Measurements from ENCODE around the gene SLC46A1. TPM values are rescaled to one million over a fixed set of nuclear protein-coding genes. Genes with fewer than 3 reads are reported as not detected.

The SLC46A1 gene
- total RNA-seq, 1 donor from 2014 or later = 3.1 TPM

GRCh38 chr17:28404461-28404811 is 1.6 kb downstream of the SLC46A1 start:
- intact Hi-C loops (cut with micrococcal nuclease) = no loop called here

GRCh38 chr17:28404007-28404406 is 2.0 kb downstream of the SLC46A1 start:
- intact Hi-C loops (cut with micrococcal nuclease) = no loop called here

GRCh38 chr17:28402844-28403243 is 3.2 kb downstream of the SLC46A1 start:
- intact Hi-C loops (cut with micrococcal nuclease) = no loop called here

- intact Hi-C loops (cut with micrococcal nuclease) = no loop called here
These were observed 3.8 kb downstream of the SLC46A1 start for GRCh38 chr17:28402224-28402630.

GRCh38 chr17:28399808-28400207 is 6.2 kb downstream of the SLC46A1 start:
- intact Hi-C loops (cut with micrococcal nuclease) = no loop called here

GRCh38 chr17:28398280-28398981 is 7.6 kb downstream of the SLC46A1 start:
- intact Hi-C loops (cut with micrococcal nuclease) = no loop called here

- intact Hi-C loops (cut with micrococcal nuclease) = no loop called here
These were observed 8.2 kb downstream of the SLC46A1 start for GRCh38 chr17:28397687-28398279.

GRCh38 chr17:28397275-28397674 is 8.7 kb downstream of the SLC46A1 start:
- intact Hi-C loops (cut with micrococcal nuclease) = no loop called here

- intact Hi-C loops (cut with micrococcal nuclease) = no loop called here
These were observed 9.3 kb downstream of the SLC46A1 start for GRCh38 chr17:28396635-28397239.

GRCh38 chr17:28395968-28396367 is 10.0 kb downstream of the SLC46A1 start:
- intact Hi-C loops (cut with micrococcal nuclease) = no loop called here

- intact Hi-C loops (cut with micrococcal nuclease) = no loop called here
These were observed 10.6 kb downstream of the SLC46A1 start for GRCh38 chr17:28395426-28395825.

GRCh38 chr17:28394337-28395116 is 11.5 kb downstream of the SLC46A1 start:
- intact Hi-C loops (cut with micrococcal nuclease) = no loop called here

- intact Hi-C loops (cut with micrococcal nuclease) = no loop called here
These were observed 13.5 kb downstream of the SLC46A1 start for GRCh38 chr17:28392491-28392890.

GRCh38 chr17:28391401-28391800 is 14.6 kb downstream of the SLC46A1 start:
- intact Hi-C loops (cut with micrococcal nuclease) = no loop called here

- intact Hi-C loops (cut with micrococcal nuclease) = no loop called here
These were observed 15.0 kb downstream of the SLC46A1 start for GRCh38 chr17:28390984-28391383.

- intact Hi-C loops (cut with micrococcal nuclease) = no loop called here
These were observed 15.4 kb downstream of the SLC46A1 start for GRCh38 chr17:28390563-28390962.

GRCh38 chr17:28390141-28390540 is 15.9 kb downstream of the SLC46A1 start:
- intact Hi-C loops (cut with micrococcal nuclease) = no loop called here

GRCh38 chr17:28388106-28388505 is 17.9 kb downstream of the SLC46A1 start:
- intact Hi-C loops (cut with micrococcal nuclease) = no loop called here

- intact Hi-C loops (cut with micrococcal nuclease) = no loop called here
These were observed 19.6 kb downstream of the SLC46A1 start for GRCh38 chr17:28386391-28386790.

- intact Hi-C loops (cut with micrococcal nuclease) = no loop called here
These were observed 20.6 kb downstream of the SLC46A1 start for GRCh38 chr17:28385406-28385805.

- intact Hi-C loops (cut with micrococcal nuclease) = no loop called here
These were observed 21.0 kb downstream of the SLC46A1 start for GRCh38 chr17:28385037-28385400.
